CD14-positive monocyte (primary cell): Measurements from ENCODE around the gene PER1. TPM values are rescaled to one million over a fixed set of nuclear protein-coding genes. Genes with fewer than 3 reads are reported as not detected.
A peak's percentile ranks its signal among the peaks of the same experiment; 100 is the strongest.

ENCODE experiments used
- DNase-seq, 3 donors: peaks; one replicate each; pipeline ENCODE4 v3.0.0-alpha.2; 2011 to 2022
- H2AFZ ChIP-seq: 2 replicates; pipeline ENCODE4 v1.6.0; 2012; ENCODE audit warnings: mild to moderate bottlenecking, low read depth, low read length, inconsistent platforms; ENCODE audit not compliant: insufficient read depth, poor library complexity, severe bottlenecking
- H3K27ac ChIP-seq, 2 donors: 1 replicate in 1 of 2; 2 replicates in 1 of 2; pipeline ENCODE4 v1.5.1; 2012 to 2013; ENCODE audit warnings: low read length in 2 of 2, control low read depth in 1 of 2, inconsistent platforms in 1 of 2, low read depth in 1 of 2, mild to moderate bottlenecking in 1 of 2
- H3K27me3 ChIP-seq, 2 donors: one replicate each; pipeline versions ENCODE4 v1.6.0 to v1.6.1; 2011 to 2013; ENCODE audit warnings: low read length in 2 of 2; ENCODE audit not compliant: control insufficient read depth in 2 of 2, insufficient read depth in 2 of 2
- H3K36me3 ChIP-seq, 2 donors: replicated peaks in 1 of 2; 1 replicate in 1 of 2; 2 replicates in 1 of 2; pipeline versions ENCODE4 v1.5.1 to v1.6.1; 2012 to 2013; ENCODE audit warnings: low read length in 2 of 2, control low read depth in 1 of 2, inconsistent platforms in 1 of 2, mild to moderate bottlenecking in 1 of 2; ENCODE audit not compliant: insufficient read depth in 2 of 2, control insufficient read depth in 1 of 2
- H3K4me1 ChIP-seq, 2 donors: 1 replicate in 1 of 2; 2 replicates in 1 of 2; pipeline versions ENCODE4 v1.5.1 to v1.6.1; 2012 to 2013; ENCODE audit warnings: low read length in 2 of 2, control low read depth in 1 of 2, inconsistent platforms in 1 of 2, mild to moderate bottlenecking in 1 of 2, moderate library complexity in 1 of 2; ENCODE audit not compliant: insufficient read depth in 2 of 2, control insufficient read depth in 1 of 2
- H3K4me2 ChIP-seq: replicated peaks from 2 replicates; pipeline ENCODE3; 2012; ENCODE audit warnings: low read length, moderate library complexity, mild to moderate bottlenecking; ENCODE audit not compliant: poor library complexity, severe bottlenecking; ENCODE audit errors: extremely low read depth
- H3K4me3 ChIP-seq, 3 experiments: fragments of 200-600 bp in 1 of 3; sonication (generic) in 1 of 3; replicated peaks in 1 of 3; 1 replicate in 2 of 3; 2 replicates in 1 of 3; pipeline ENCODE4 v1.5.1; 2011 to 2013; ENCODE audit warnings: low read length in 3 of 3, mild to moderate bottlenecking in 3 of 3, control low read depth in 2 of 3, low read depth in 2 of 3, inconsistent platforms in 1 of 3, moderate library complexity in 1 of 3
- H3K79me2 ChIP-seq: 2 replicates; pipeline ENCODE4 v1.6.0; 2012; ENCODE audit warnings: mild to moderate bottlenecking, control low read depth, inconsistent platforms, low read length, moderate library complexity; ENCODE audit not compliant: insufficient read depth
- H3K9ac ChIP-seq: 2 replicates; pipeline ENCODE4 v1.6.0; 2017; ENCODE audit warnings: low read length, mild to moderate bottlenecking; ENCODE audit not compliant: insufficient read depth, poor library complexity, severe bottlenecking
- H3K9me3 ChIP-seq, 2 donors: replicated peaks in 1 of 2; 1 replicate in 1 of 2; 2 replicates in 1 of 2; pipeline versions ENCODE4 v1.5.1 to v1.6.1; 2012 to 2013; ENCODE audit warnings: low read length in 2 of 2, control low read depth in 1 of 2; ENCODE audit not compliant: control insufficient read depth in 1 of 2, insufficient read depth in 1 of 2
- H4K20me1 ChIP-seq: 2 replicates; pipeline ENCODE4 v1.6.0; 2012; ENCODE audit warnings: mild to moderate bottlenecking, low read length, control low read depth, moderate library complexity; ENCODE audit not compliant: insufficient read depth
- H3K27ac Mint-ChIP-seq, 7 donors: one replicate each; pipeline ENCODE4 v1.8.0; 2020; ENCODE audit warnings: mild to moderate bottlenecking in 7 of 7, mixed read lengths in 7 of 7, moderate library complexity in 6 of 7, inconsistent platforms in 2 of 7
- H3K27me3 Mint-ChIP-seq, 3 donors: one replicate each; pipeline ENCODE4 v1.8.0; 2021 to 2022; ENCODE audit warnings: low read depth in 3 of 3, mild to moderate bottlenecking in 3 of 3, mixed read lengths in 3 of 3, moderate library complexity in 3 of 3, inconsistent platforms in 1 of 3
- H3K36me3 Mint-ChIP-seq, 2 donors: one replicate each; pipeline ENCODE4 v1.8.0; 2020; ENCODE audit warnings: mixed read lengths in 2 of 2, inconsistent platforms in 1 of 2, mild to moderate bottlenecking in 1 of 2
- H3K4me1 Mint-ChIP-seq: one replicate; pipeline ENCODE4 v1.8.0; 2020; ENCODE audit warnings: mild to moderate bottlenecking, mixed read lengths
- H3K4me3 Mint-ChIP-seq, 2 donors: one replicate each; pipeline ENCODE4 v1.8.0; 2020; ENCODE audit warnings: mild to moderate bottlenecking in 2 of 2, mixed read lengths in 2 of 2, moderate library complexity in 1 of 2
- H3K9me3 Mint-ChIP-seq, 7 donors: one replicate each; pipeline ENCODE4 v1.8.0; 2020 to 2022; ENCODE audit warnings: mixed read lengths in 7 of 7, mild to moderate bottlenecking in 6 of 7, moderate library complexity in 6 of 7, inconsistent platforms in 2 of 7
- WGBS: methylation state at CpG from one replicate; pipeline ENCODE4 v1.1.5; 2013; ENCODE audit warnings: missing lambda C conversion rate; ENCODE audit not compliant: insufficient coverage; 5-methylcytosine and 5-hydroxymethylcytosine counted together
- intact Hi-C, 2 donors: fragments of 100-400 bp; cut with micrococcal nuclease; formaldehyde crosslinking; loops; one replicate each; pipeline versions ENCODE4 v1.15.0 to v1.15.1; 2023
- polyA plus RNA-seq, 3 donors: library from polyadenylated mRNA; depleted of rRNA in 1 of 3; unstranded in 2 of 3; stranded (reverse) in 1 of 3; fragments of 300-500 nt in 2 of 3; fragments of >200 nt in 1 of 3; fragmentation: Illumina TruSeq in 2 of 3; gene quantifications; 1 replicate in 2 of 3; 2 replicates in 1 of 3; pipeline ENCODE4 v1.2.3, GENCODE V29; 2012 to 2021
- TF ChIP-seq, protein P1 (sequence below): fragments of 200-600 bp; IDR thresholded peaks from one replicate; pipeline ENCODE4 v1.8.0; 2022; ENCODE audit warnings: antibody characterized with exemption, mild to moderate bottlenecking

Gene PER1
- polyA plus RNA-seq, 3 donors, result 5.6 to 457 (median 9.6) TPM

- Histone ChIP-seq H3K9me3 (no peaks in the 10 kb centered on the region), H3K4me3 (peak overlapping the region; percentile 65 to 100 (median 88)), H2AFZ (no peak overlapping the region), H3K79me2 (peaks cover 26% of the 10 kb centered on the region), H3K9ac (peak overlapping the region; percentile 89), H3K36me3 (peaks cover 12 to 17% of the 10 kb centered on the region in 2 donors), H3K4me1 (peaks cover 63 to 84% of the 10 kb centered on the region in 2 donors), H3K27ac (peak overlapping the region; percentile 83 to 99), H3K27me3 (no peaks in the 10 kb centered on the region), H3K4me2 (peak overlapping the region; percentile 97), H4K20me1 (peaks cover 60% of the 10 kb centered on the region)
- no peak overlapping the region for H3K27ac Mint-ChIP-seq
- peaks cover 29 to 33% of the 10 kb centered on the region in 2 donors for H3K36me3 Mint-ChIP-seq
- DNase-seq, result peak; percentile 93 to 97 (median 94)
- intact Hi-C loops, result loop anchor here in 1 of 2 donors (5.0 to 10.0 kb wide), 2 partner anchors 33 to 319 kb away; partner anchors contain the start of gene KDM6B
- WGBS, result 0% methylated on average over 16 of the region's 22 CpGs
- H3K9me3 Mint-ChIP-seq, result peaks cover 0 to 4% (median 0%) of the 10 kb centered on the region in 7 donors
- TF ChIP-seq, protein P1, sequence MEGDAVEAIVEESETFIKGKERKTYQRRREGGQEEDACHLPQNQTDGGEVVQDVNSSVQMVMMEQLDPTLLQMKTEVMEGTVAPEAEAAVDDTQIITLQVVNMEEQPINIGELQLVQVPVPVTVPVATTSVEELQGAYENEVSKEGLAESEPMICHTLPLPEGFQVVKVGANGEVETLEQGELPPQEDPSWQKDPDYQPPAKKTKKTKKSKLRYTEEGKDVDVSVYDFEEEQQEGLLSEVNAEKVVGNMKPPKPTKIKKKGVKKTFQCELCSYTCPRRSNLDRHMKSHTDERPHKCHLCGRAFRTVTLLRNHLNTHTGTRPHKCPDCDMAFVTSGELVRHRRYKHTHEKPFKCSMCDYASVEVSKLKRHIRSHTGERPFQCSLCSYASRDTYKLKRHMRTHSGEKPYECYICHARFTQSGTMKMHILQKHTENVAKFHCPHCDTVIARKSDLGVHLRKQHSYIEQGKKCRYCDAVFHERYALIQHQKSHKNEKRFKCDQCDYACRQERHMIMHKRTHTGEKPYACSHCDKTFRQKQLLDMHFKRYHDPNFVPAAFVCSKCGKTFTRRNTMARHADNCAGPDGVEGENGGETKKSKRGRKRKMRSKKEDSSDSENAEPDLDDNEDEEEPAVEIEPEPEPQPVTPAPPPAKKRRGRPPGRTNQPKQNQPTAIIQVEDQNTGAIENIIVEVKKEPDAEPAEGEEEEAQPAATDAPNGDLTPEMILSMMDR, result no peak
- peaks cover 0 to 12% (median 0%) of the 10 kb centered on the region in 3 donors for H3K27me3 Mint-ChIP-seq
- H3K4me3 Mint-ChIP-seq, result peak overlapping the region in 1 of 2 donors; percentile 88
- H3K4me1 Mint-ChIP-seq, result peaks cover 39% of the 10 kb centered on the region
Measured at GRCh38 chr17:8153957-8154607, 1.9 kb upstream of the PER1 start.

DNA sequence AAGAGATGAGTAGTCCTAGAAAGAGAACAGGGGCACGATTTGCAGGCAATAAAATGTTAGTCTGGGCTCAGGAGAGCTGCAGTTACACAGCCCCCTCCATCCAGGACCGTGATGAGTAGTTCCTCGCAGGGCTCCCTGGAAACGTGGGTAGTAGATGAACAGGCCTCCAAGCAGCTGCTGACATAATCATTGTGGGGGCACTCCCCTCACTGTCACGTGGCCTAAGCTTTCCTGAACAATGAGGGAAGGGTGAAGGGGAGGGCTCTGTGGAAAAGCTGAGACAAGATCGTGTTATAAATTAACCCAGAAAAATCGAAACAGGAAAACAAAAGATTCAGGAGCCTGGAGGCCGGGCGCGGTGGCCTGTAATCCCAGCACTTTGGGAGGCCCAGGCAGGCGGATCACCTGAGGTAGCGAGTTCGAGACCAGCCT, 1.3 kb upstream of the PER1 start:
- Histone ChIP-seq H3K9ac (peak overlapping the region; percentile 89), H2AFZ (no peak overlapping the region)
- intact Hi-C loops, result loop anchor here in 1 of 2 donors (5.0 to 10.0 kb wide), 2 partner anchors 34 to 319 kb away; partner anchors contain the start of gene KDM6B

More for the DNA sequence above, 1.3 kb upstream of the PER1 start:
- H3K4me2 ChIP-seq, result peak overlapping the region; percentile 97
- H3K79me2 ChIP-seq, result peaks cover 26% of the 10 kb centered on the region
- H3K4me3 Mint-ChIP-seq, result peak overlapping the region in 1 of 2 donors; percentile 82
- peaks cover 34 to 36% of the 10 kb centered on the region in 2 donors for H3K36me3 Mint-ChIP-seq
- H3K4me3 ChIP-seq, result peak overlapping the region in 1 of 3 experiments; percentile 100
- peaks cover 17 to 22% of the 10 kb centered on the region in 2 donors for H3K36me3 ChIP-seq
- no peaks in the 10 kb centered on the region for H3K27me3 ChIP-seq
- peaks cover 65% of the 10 kb centered on the region for H4K20me1 ChIP-seq
- 32% methylated on average over 8 of the region's 13 CpGs for WGBS
- TF ChIP-seq, protein P1, result no peak
- peaks cover 34% of the 10 kb centered on the region for H3K4me1 Mint-ChIP-seq
- H3K4me1 ChIP-seq, result peaks cover 61 to 79% of the 10 kb centered on the region in 2 donors
- H3K27ac Mint-ChIP-seq, result no peak overlapping the region
- peak overlapping the region; percentile 83 to 99 for H3K27ac ChIP-seq
- H3K9me3 Mint-ChIP-seq, result peaks cover 0 to 4% (median 0%) of the 10 kb centered on the region in 7 donors
- peaks cover 0 to 12% (median 0%) of the 10 kb centered on the region in 3 donors for H3K27me3 Mint-ChIP-seq
- no peaks in the 10 kb centered on the region for H3K9me3 ChIP-seq
- peak; percentile 73 to 88 (median 78) for DNase-seq
